ENCODE measurements around the gene OTOGL.

Gene OTOGL

GRCh38 chr12:80135624-80136023 lies 36.3 kb downstream of the OTOGL start:
- no peak for DNase-seq

GRCh38 chr12:80140005-80140404 lies 40.7 kb downstream of the OTOGL start:
- no peak for DNase-seq

- no peak for DNase-seq
Observed at GRCh38 chr12:80142640-80143039, 43.3 kb downstream of the OTOGL start.

- DNase-seq: no peak
Observed at GRCh38 chr12:80143537-80143936, 44.2 kb downstream of the OTOGL start.

GRCh38 chr12:80149547-80150313 lies 50.4 kb downstream of the OTOGL start:
- peak; percentile 36 for DNase-seq

GRCh38 chr12:80151131-80151530 lies 51.8 kb downstream of the OTOGL start:
- DNase-seq: no peak

- DNase-seq: no peak
Observed at GRCh38 chr12:80154261-80154660, 54.9 kb downstream of the OTOGL start.

- no peak for DNase-seq
Observed at GRCh38 chr12:80156306-80156705, 57.0 kb downstream of the OTOGL start.

GRCh38 chr12:80157645-80158044 lies 58.3 kb downstream of the OTOGL start:
- DNase-seq: no peak

GRCh38 chr12:80161612-80162011 lies 62.3 kb downstream of the OTOGL start:
- DNase-seq: no peak

GRCh38 chr12:80162177-80162576 lies 62.8 kb downstream of the OTOGL start:
- no peak for DNase-seq

- no peak for DNase-seq
Observed at GRCh38 chr12:80165746-80166145, 66.4 kb downstream of the OTOGL start.

GRCh38 chr12:80166751-80167150 lies 67.4 kb downstream of the OTOGL start:
- DNase-seq: no peak

GRCh38 chr12:80168936-80169335 lies 69.6 kb downstream of the OTOGL start:
- no peak for DNase-seq

- no peak for DNase-seq
Observed at GRCh38 chr12:80170915-80171314, 71.6 kb downstream of the OTOGL start.

- no peak for DNase-seq
Observed at GRCh38 chr12:80173083-80173864, 73.9 kb downstream of the OTOGL start.

- DNase-seq: no peak
Observed at GRCh38 chr12:80175307-80175930, 76.1 kb downstream of the OTOGL start.

GRCh38 chr12:80176706-80177105 lies 77.4 kb downstream of the OTOGL start:
- no peak for DNase-seq

GRCh38 chr12:80178846-80179245 lies 79.5 kb downstream of the OTOGL start:
- no peak for DNase-seq

- no peak for DNase-seq
Observed at GRCh38 chr12:80183939-80184338, 84.6 kb downstream of the OTOGL start.

GRCh38 chr12:80184926-80185325 lies 85.6 kb downstream of the OTOGL start:
- DNase-seq: no peak

- DNase-seq: peak; percentile 84
Observed at GRCh38 chr12:80186727-80187217, 87.4 kb downstream of the OTOGL start.

GRCh38 chr12:80187660-80188090 lies 88.3 kb downstream of the OTOGL start:
- DNase-seq: peak; percentile 78

- no peak for DNase-seq
Observed at GRCh38 chr12:80188576-80188975, 89.2 kb downstream of the OTOGL start.
